GM12892 (cell line): ENCODE data around the gene ANKRD37.
A peak's percentile ranks its signal among the peaks of the same experiment; 100 is the strongest.

Source experiments
- POLR2A ChIP-seq: IDR thresholded peaks from 2 replicates; pipeline ENCODE4 v1.6.1; 2011; ENCODE audit warnings: low read depth, low read length, control low read depth
- POLR2AphosphoS5 ChIP-seq: IDR thresholded peaks from 2 replicates; pipeline ENCODE4 v1.6.1; 2011; ENCODE audit warnings: low read depth, low read length, control low read depth
- TAF1 ChIP-seq: IDR thresholded peaks from 2 replicates; pipeline ENCODE4 v1.6.1; 2011; ENCODE audit warnings: low read depth, mild to moderate bottlenecking, control low read depth, low read length, borderline replicate concordance

GRCh38 chr4:185424905-185425646, 28.4 kb downstream of the ANKRD37 start:
- TF ChIP-seq POLR2A: no peak
- TF ChIP-seq TAF1: no peak
- TF ChIP-seq POLR2AphosphoS5: 0 out of 2 replicates have a peak, but pooled peaks have one; percentile 22
